Tibial nerve (tissue), 4 donors: ENCODE data around the gene GCKR. TPM values are rescaled to one million over a fixed set of nuclear protein-coding genes. Genes with fewer than 3 reads are reported as not detected.

Source experiments
- DNase-seq, 2 donors: peaks; one replicate each; pipeline ENCODE4 v3.0.0-alpha.2; 2019; ENCODE audit warnings: low spot score in 2 of 2
- H3K27ac ChIP-seq, 4 donors: fragments of 200-600 bp; sonication (generic) in 3 of 4; one replicate each; pipeline ENCODE4 v1.5.1; 2017 to 2019; ENCODE audit warnings: mild to moderate bottlenecking in 1 of 4
- H3K27me3 ChIP-seq, 2 donors: fragments of 200-600 bp; sonication (generic) in 1 of 2; one replicate each; pipeline versions ENCODE4 v1.5.1 to v1.6.0; 2017 to 2019
- H3K36me3 ChIP-seq, 3 donors: fragments of 200-600 bp; sonication (generic); one replicate each; pipeline ENCODE4 v1.5.1; 2018 to 2019
- H3K4me1 ChIP-seq, 4 donors: fragments of 200-600 bp; sonication (generic) in 3 of 4; one replicate each; pipeline ENCODE4 v1.5.1; 2017 to 2019
- H3K4me3 ChIP-seq, 4 donors: fragments of 200-600 bp; sonication (generic) in 3 of 4; one replicate each; pipeline ENCODE4 v1.5.1; 2017 to 2019; ENCODE audit warnings: mild to moderate bottlenecking in 1 of 4, moderate library complexity in 1 of 4
- H3K9me3 ChIP-seq, 4 donors: fragments of 200-600 bp; sonication (generic) in 3 of 4; one replicate each; pipeline ENCODE4 v1.5.1; 2017 to 2019
- CTCF ChIP-seq, 5 experiments: fragments of 200-600 bp in 3 of 5; fragments of 450-650 bp in 2 of 5; sonication (generic) in 3 of 5; IDR thresholded peaks; one replicate each; pipeline ENCODE4 v1.5.1; 2016 to 2019; ENCODE audit warnings: antibody characterized with exemption in 5 of 5, mild to moderate bottlenecking in 3 of 5, moderate library complexity in 2 of 5
- EP300 ChIP-seq, 2 donors: sonication (generic); formaldehyde crosslinking; IDR thresholded peaks; one replicate each; pipeline ENCODE4 v1.6.1; 2017; ENCODE audit warnings: antibody characterized with exemption in 2 of 2, mild to moderate bottlenecking in 1 of 2
- POLR2A ChIP-seq, 2 donors: fragments of 450-650 bp; IDR thresholded peaks; one replicate each; pipeline ENCODE4 v1.6.1; 2017; ENCODE audit warnings: antibody characterized with exemption in 2 of 2, mild to moderate bottlenecking in 2 of 2, moderate library complexity in 2 of 2
- WGBS, 2 donors: methylation state at CpG; one replicate each; pipeline ENCODE4 v1.1.5; 2018; 5-methylcytosine and 5-hydroxymethylcytosine counted together
- total RNA-seq, 4 donors: library from RNA; depleted of rRNA; stranded (reverse); fragments of >200 nt; gene quantifications; one replicate each; pipeline ENCODE4 v1.1.0, GENCODE V29; 2016

Gene GCKR
- total RNA-seq, 4 donors from 2014 or later = not detected

GRCh38 chr2:27495840-27496356 is 741 bp upstream of the GCKR start:
- H3K27ac ChIP-seq = no peak overlapping the region
- WGBS, 2 donors = 56 to 59% methylated on average over 4 of the region's 4 CpGs
- H3K27me3 ChIP-seq = peaks cover 0 to 14% of the 10 kb centered on the region in 2 donors
- no peak for DNase-seq
- H3K36me3 ChIP-seq = peaks cover 0 to 6% (median 0%) of the 10 kb centered on the region in 3 donors
- H3K9me3 ChIP-seq = no peaks in the 10 kb centered on the region
- no peak overlapping the region for H3K4me3 ChIP-seq
- TF ChIP-seq CTCF (IDR thresholded peaks at IDR 0.05) (no peak), EP300 (IDR thresholded peaks at IDR 0.05) (no peak), POLR2A (IDR thresholded peaks at IDR 0.05) (no peak)
- peaks cover 0 to 17% (median 3%) of the 10 kb centered on the region in 4 donors for H3K4me1 ChIP-seq

- no peak for DNase-seq
- H3K36me3 ChIP-seq = peaks cover 0 to 4% (median 0%) of the 10 kb centered on the region in 3 donors
- peaks cover 0 to 17% (median 3%) of the 10 kb centered on the region in 4 donors for H3K4me1 ChIP-seq
- TF ChIP-seq POLR2A (IDR thresholded peaks at IDR 0.05) = no peak
- TF ChIP-seq CTCF (IDR thresholded peaks at IDR 0.05) = no peak
- TF ChIP-seq EP300 (IDR thresholded peaks at IDR 0.05) = no peak
- H3K4me3 ChIP-seq = no peak overlapping the region
- H3K27ac ChIP-seq = no peak overlapping the region
- no peaks in the 10 kb centered on the region for H3K9me3 ChIP-seq
- 73 to 78% methylated on average over 4 of the region's 4 CpGs for whole genome bisulfite sequencing, 2 donors
- peaks cover 0 to 14% of the 10 kb centered on the region in 2 donors for H3K27me3 ChIP-seq
Observed at GRCh38 chr2:27497288-27497627, 619 bp downstream of the GCKR start.

- peaks cover 0 to 14% of the 10 kb centered on the region in 2 donors for H3K27me3 ChIP-seq
- no peaks in the 10 kb centered on the region for H3K36me3 ChIP-seq
- no peak overlapping the region for H3K27ac ChIP-seq
- TF ChIP-seq CTCF (IDR thresholded peaks at IDR 0.05) (no peak), EP300 (IDR thresholded peaks at IDR 0.05) (no peak), POLR2A (IDR thresholded peaks at IDR 0.05) (no peak)
- no peak for DNase-seq
- peaks cover 0 to 14% (median 3%) of the 10 kb centered on the region in 4 donors for H3K4me1 ChIP-seq
- H3K4me3 ChIP-seq = no peak overlapping the region
- 83 to 88% methylated on average over 3 of the region's 3 CpGs for WGBS, 2 donors
- no peaks in the 10 kb centered on the region for H3K9me3 ChIP-seq
Observed at GRCh38 chr2:27498975-27499374, 2.3 kb downstream of the GCKR start.

GRCh38 chr2:27501042-27501441 is 4.4 kb downstream of the GCKR start:
- no peak overlapping the region for H3K4me3 ChIP-seq

GRCh38 chr2:27502142-27502541 is 5.5 kb downstream of the GCKR start:
- no peak overlapping the region for H3K27ac ChIP-seq
- WGBS, 2 donors = 78 to 80% methylated on average over 4 of the region's 4 CpGs
- TF ChIP-seq POLR2A (IDR thresholded peaks at IDR 0.05) = no peak
- TF ChIP-seq EP300 (IDR thresholded peaks at IDR 0.05) = no peak
- no peak for TF ChIP-seq CTCF (IDR thresholded peaks at IDR 0.05)
- H3K27me3 ChIP-seq = peaks cover 0 to 8% of the 10 kb centered on the region in 2 donors
- H3K9me3 ChIP-seq = no peaks in the 10 kb centered on the region
- no peaks in the 10 kb centered on the region for H3K36me3 ChIP-seq
- DNase-seq = no peak
- H3K4me1 ChIP-seq = no peaks in the 10 kb centered on the region
- no peak overlapping the region for H3K4me3 ChIP-seq

More at GRCh38 chr2:27501042-27501441, 4.4 kb downstream of the GCKR start:
- no peak overlapping the region for H3K27ac ChIP-seq
- H3K4me1 ChIP-seq = no peaks in the 10 kb centered on the region
- H3K9me3 ChIP-seq = no peaks in the 10 kb centered on the region
- peaks cover 0 to 14% of the 10 kb centered on the region in 2 donors for H3K27me3 ChIP-seq
- TF ChIP-seq CTCF (IDR thresholded peaks at IDR 0.05) = no peak
- no peak for TF ChIP-seq EP300 (IDR thresholded peaks at IDR 0.05)
- TF ChIP-seq POLR2A (IDR thresholded peaks at IDR 0.05) = no peak
- DNase-seq = no peak
- no peaks in the 10 kb centered on the region for H3K36me3 ChIP-seq
